H9 (cell line): ENCODE measurements around the gene SLC25A15. TPM values are rescaled to one million over a fixed set of nuclear protein-coding genes. Genes with fewer than 3 reads are reported as not detected.

Source experiments
- DNase-seq: peaks from one replicate; pipeline ENCODE4 v3.0.0-alpha.2; 2017
- H2AFZ ChIP-seq: one replicate; pipeline ENCODE4 v1.6.1; 2013; ENCODE audit warnings: mild to moderate bottlenecking, low read length, control low read depth, moderate library complexity
- H2AK5ac ChIP-seq: 2 replicates; pipeline ENCODE4 v1.6.1; 2013; ENCODE audit warnings: low read length, control low read depth, mixed read lengths; ENCODE audit not compliant: insufficient read length
- H2BK120ac ChIP-seq: one replicate; pipeline ENCODE4 v1.6.1; 2013; ENCODE audit warnings: low read depth, mild to moderate bottlenecking, low read length, control low read depth, inconsistent platforms; ENCODE audit not compliant: poor library complexity, severe bottlenecking
- H2BK12ac ChIP-seq: 2 replicates; pipeline ENCODE4 v1.6.1; 2013; ENCODE audit warnings: low read length, control low read depth, mixed read lengths, low read depth; ENCODE audit not compliant: insufficient read length
- H2BK15ac ChIP-seq: 2 replicates; pipeline ENCODE4 v1.6.1; 2013; ENCODE audit warnings: low read depth, low read length, control low read depth
- H2BK20ac ChIP-seq: one replicate; pipeline ENCODE4 v1.6.1; 2013; ENCODE audit warnings: low read depth, mild to moderate bottlenecking, low read length, control low read depth, inconsistent platforms; ENCODE audit not compliant: poor library complexity, severe bottlenecking
- H2BK5ac ChIP-seq: 2 replicates; pipeline ENCODE4 v1.6.1; 2013; ENCODE audit warnings: low read length, control low read depth, mixed read lengths; ENCODE audit not compliant: insufficient read length
- H3K14ac ChIP-seq: 2 replicates; pipeline ENCODE4 v1.6.1; 2013; ENCODE audit warnings: low read length, control low read depth; ENCODE audit not compliant: insufficient read depth
- H3K18ac ChIP-seq: 2 replicates; pipeline ENCODE4 v1.6.1; 2013; ENCODE audit warnings: low read depth, mild to moderate bottlenecking, mixed read lengths, low read length, control low read depth; ENCODE audit not compliant: insufficient read length
- H3K23ac ChIP-seq: 2 replicates; pipeline ENCODE4 v1.6.1; 2013; ENCODE audit warnings: low read length, control low read depth, mixed read lengths, low read depth; ENCODE audit not compliant: insufficient read length
- H3K23me2 ChIP-seq: 2 replicates; pipeline ENCODE4 v1.6.1; 2013; ENCODE audit warnings: low read depth, mild to moderate bottlenecking, mixed read lengths, low read length, control low read depth; ENCODE audit not compliant: insufficient read length, poor library complexity, severe bottlenecking
- H3K27ac ChIP-seq: 2 replicates; pipeline ENCODE4 v1.5.1; 2013; ENCODE audit warnings: low read length, control low read depth, mixed read lengths, low read depth; ENCODE audit not compliant: insufficient read length
- H3K27me3 ChIP-seq: 2 replicates; pipeline ENCODE4 v1.6.1; 2013; ENCODE audit warnings: low read length, control low read depth, inconsistent platforms; ENCODE audit not compliant: insufficient read depth
- H3K4ac ChIP-seq: 2 replicates; pipeline ENCODE4 v1.6.1; 2013; ENCODE audit warnings: low read depth, mild to moderate bottlenecking, control low read depth, inconsistent platforms, low read length, moderate library complexity
- H3K4me1 ChIP-seq: 2 replicates; pipeline ENCODE4 v1.6.1; 2013; ENCODE audit warnings: low read length, control low read depth, inconsistent platforms; ENCODE audit not compliant: insufficient read depth
- H3K4me2 ChIP-seq: 2 replicates; pipeline ENCODE4 v1.6.1; 2013; ENCODE audit warnings: low read length, control low read depth, mixed read lengths; ENCODE audit not compliant: insufficient read length, insufficient read depth
- H3K56ac ChIP-seq: 2 replicates; pipeline ENCODE4 v1.6.1; 2013; ENCODE audit warnings: low read depth, mild to moderate bottlenecking, mixed read lengths, low read length, control low read depth; ENCODE audit not compliant: insufficient read length
- H3K79me1 ChIP-seq: 2 replicates; pipeline ENCODE4 v1.6.1; 2013; ENCODE audit warnings: low read depth, mild to moderate bottlenecking, moderate library complexity, low read length, control low read depth, inconsistent platforms; ENCODE audit not compliant: insufficient read depth, poor library complexity, severe bottlenecking
- H3K79me2 ChIP-seq: 2 replicates; pipeline ENCODE4 v1.6.1; 2013; ENCODE audit warnings: low read length, control low read depth, inconsistent platforms; ENCODE audit not compliant: insufficient read depth
- H3K9ac ChIP-seq: 2 replicates; pipeline ENCODE4 v1.6.1; 2013; ENCODE audit warnings: low read length, control low read depth, mixed read lengths; ENCODE audit not compliant: insufficient read length; ENCODE audit errors: extremely low read depth
- H3K9me3 ChIP-seq: one replicate; pipeline ENCODE4 v1.6.1; 2013; ENCODE audit warnings: low read depth, low read length, inconsistent platforms; ENCODE audit not compliant: control insufficient read depth
- H3T11ph ChIP-seq: one replicate; pipeline ENCODE4 v1.6.1; 2013; ENCODE audit warnings: mild to moderate bottlenecking, low read length, control low read depth, inconsistent platforms
- H4K20me1 ChIP-seq: one replicate; pipeline ENCODE4 v1.6.1; 2013; ENCODE audit not compliant: control insufficient read depth, insufficient read length, insufficient read depth
- H4K5ac ChIP-seq: 2 replicates; pipeline ENCODE4 v1.6.1; 2013; ENCODE audit warnings: low read depth, mild to moderate bottlenecking, mixed read lengths, low read length, control low read depth; ENCODE audit not compliant: insufficient read length
- H4K8ac ChIP-seq: replicated peaks from 2 replicates; pipeline ENCODE4 v1.6.1; 2013; ENCODE audit warnings: low read length, control low read depth, mixed read lengths, low read depth; ENCODE audit not compliant: insufficient read length
- H4K91ac ChIP-seq: 2 replicates; pipeline ENCODE4 v1.6.1; 2013; ENCODE audit warnings: low read depth, mild to moderate bottlenecking, moderate library complexity, mixed read lengths, low read length, control low read depth; ENCODE audit not compliant: insufficient read length
- H3K27ac Mint-ChIP-seq, 3 experiments: 2 replicates in 2 of 3; 3 replicates in 1 of 3; pipeline ENCODE4 v1.8.0; 2020 to 2021; ENCODE audit warnings: mixed read lengths in 3 of 3, mild to moderate bottlenecking in 1 of 3, moderate library complexity in 1 of 3
- H3K27me3 Mint-ChIP-seq: 2 replicates; pipeline ENCODE4 v1.8.0; 2021; ENCODE audit warnings: low read depth, mild to moderate bottlenecking, moderate library complexity, mixed read lengths
- H3K36me3 Mint-ChIP-seq, 3 experiments: 2 replicates in 2 of 3; 3 replicates in 1 of 3; pipeline ENCODE4 v1.8.0; 2020 to 2021; ENCODE audit warnings: low read depth in 3 of 3, mixed read lengths in 3 of 3; ENCODE audit not compliant: insufficient read depth in 1 of 3
- H3K4me1 Mint-ChIP-seq, 2 experiments: 2 replicates each; pipeline ENCODE4 v1.8.0; 2020; ENCODE audit warnings: mixed read lengths in 2 of 2
- H3K4me3 Mint-ChIP-seq, 2 experiments: 2 replicates in 1 of 2; 3 replicates in 1 of 2; pipeline ENCODE4 v1.8.0; 2020 to 2021; ENCODE audit warnings: mild to moderate bottlenecking in 2 of 2, mixed read lengths in 2 of 2, moderate library complexity in 1 of 2
- H3K9me3 Mint-ChIP-seq, 2 experiments: 2 replicates in 1 of 2; 3 replicates in 1 of 2; pipeline ENCODE4 v1.8.0; 2020; ENCODE audit warnings: mild to moderate bottlenecking in 2 of 2, mixed read lengths in 2 of 2, moderate library complexity in 1 of 2
- WGBS: extraction: QIAGEN DNeasy Blood & Tissue Kit; methylation state at CpG from one replicate; pipeline ENCODE4 v1.1.7; 2013; ENCODE audit warnings: missing lambda C conversion rate, low lambda C conversion rate, mixed read lengths; ENCODE audit not compliant: insufficient read length; ENCODE audit errors: extremely low coverage; 5-methylcytosine and 5-hydroxymethylcytosine counted together
- total RNA-seq: library from RNA; stranded (reverse); gene quantifications from 2 replicates; pipeline ENCODE4 v1.2.1, GENCODE V29; 2021
- TF ChIP-seq, protein P1 (sequence below): fragments of 200-600 bp; sonication (generic); conservative IDR thresholded peaks from 3 replicates; pipeline ENCODE4 v1.8.0; 2021; ENCODE audit warnings: antibody characterized with exemption, mild to moderate bottlenecking

The SLC25A15 gene
- total RNA-seq, 1 experiment from 2014 or later: 21.1 TPM

DNA sequence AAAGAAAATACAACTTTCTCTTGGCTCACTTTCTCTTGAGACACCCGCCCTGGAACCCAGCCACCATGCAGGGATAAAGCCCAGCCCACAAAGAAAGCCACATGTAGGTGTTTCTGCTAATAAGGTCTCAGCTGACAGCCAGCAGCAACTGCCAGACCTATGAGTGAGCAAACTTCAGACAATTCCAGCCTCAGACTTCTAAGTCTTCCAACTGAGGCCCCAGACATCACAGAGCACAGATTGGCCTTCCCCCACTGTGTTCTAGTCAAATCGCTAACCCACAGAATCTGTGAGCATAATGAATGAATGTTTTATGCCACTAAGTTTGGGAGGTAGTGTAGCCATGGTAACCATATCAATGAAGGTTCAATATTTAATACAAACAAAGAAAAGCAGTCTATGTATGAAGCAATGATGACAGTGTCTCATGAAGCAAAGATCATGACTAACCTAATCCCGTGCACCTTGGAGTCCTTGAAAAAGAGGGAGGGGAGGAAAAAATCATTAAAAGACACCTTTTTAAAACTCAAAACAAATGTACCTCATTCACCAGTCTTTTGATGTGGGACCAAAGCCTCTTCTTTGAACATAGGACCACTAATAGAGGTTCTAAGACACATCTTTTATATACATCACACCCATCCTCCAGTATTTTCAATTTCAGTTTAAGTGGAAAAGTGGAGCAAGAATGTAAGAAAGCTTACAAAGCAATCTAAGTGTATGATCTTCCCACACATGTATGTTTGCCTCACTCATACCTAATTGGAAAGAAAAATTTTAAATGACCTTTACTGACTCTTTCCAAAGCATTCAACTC, 24.6 kb upstream of the SLC25A15 start:
- H2BK120ac ChIP-seq: no peak overlapping the region
- no peak for DNase-seq
- no peak overlapping the region for H3K23ac ChIP-seq
- no peak overlapping the region for H2BK20ac ChIP-seq
- Mint-ChIP-seq H3K9me3 (no peaks in the 10 kb centered on the region), H3K4me1 (peaks cover 2% of the 10 kb centered on the region in 2 experiments), H3K27me3 (no peaks in the 10 kb centered on the region), H3K36me3 (peaks cover 3 to 15% (median 14%) of the 10 kb centered on the region in 3 experiments; a peak in 5 of 7 replicates), H3K4me3 (no peak overlapping the region), H3K27ac (no peak overlapping the region)
- H2AFZ ChIP-seq: no peak overlapping the region
- H3K9me3 ChIP-seq: no peaks in the 10 kb centered on the region
- H4K5ac ChIP-seq: no peak overlapping the region
- H3T11ph ChIP-seq: no peak overlapping the region
- no peaks in the 10 kb centered on the region for H4K20me1 ChIP-seq
- peaks cover 5% of the 10 kb centered on the region for H3K79me1 ChIP-seq
- no peak overlapping the region for H3K56ac ChIP-seq
- H3K27me3 ChIP-seq: no peaks in the 10 kb centered on the region
- H3K27ac ChIP-seq: no peak overlapping the region
- no peak overlapping the region for H4K8ac ChIP-seq
- H3K4ac ChIP-seq: no peak overlapping the region
- TF ChIP-seq, protein P1, sequence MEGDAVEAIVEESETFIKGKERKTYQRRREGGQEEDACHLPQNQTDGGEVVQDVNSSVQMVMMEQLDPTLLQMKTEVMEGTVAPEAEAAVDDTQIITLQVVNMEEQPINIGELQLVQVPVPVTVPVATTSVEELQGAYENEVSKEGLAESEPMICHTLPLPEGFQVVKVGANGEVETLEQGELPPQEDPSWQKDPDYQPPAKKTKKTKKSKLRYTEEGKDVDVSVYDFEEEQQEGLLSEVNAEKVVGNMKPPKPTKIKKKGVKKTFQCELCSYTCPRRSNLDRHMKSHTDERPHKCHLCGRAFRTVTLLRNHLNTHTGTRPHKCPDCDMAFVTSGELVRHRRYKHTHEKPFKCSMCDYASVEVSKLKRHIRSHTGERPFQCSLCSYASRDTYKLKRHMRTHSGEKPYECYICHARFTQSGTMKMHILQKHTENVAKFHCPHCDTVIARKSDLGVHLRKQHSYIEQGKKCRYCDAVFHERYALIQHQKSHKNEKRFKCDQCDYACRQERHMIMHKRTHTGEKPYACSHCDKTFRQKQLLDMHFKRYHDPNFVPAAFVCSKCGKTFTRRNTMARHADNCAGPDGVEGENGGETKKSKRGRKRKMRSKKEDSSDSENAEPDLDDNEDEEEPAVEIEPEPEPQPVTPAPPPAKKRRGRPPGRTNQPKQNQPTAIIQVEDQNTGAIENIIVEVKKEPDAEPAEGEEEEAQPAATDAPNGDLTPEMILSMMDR: no peak
- H2BK15ac ChIP-seq: no peak overlapping the region
- H3K4me2 ChIP-seq: no peak overlapping the region
- H3K23me2 ChIP-seq: no peaks in the 10 kb centered on the region
- no peak overlapping the region for H3K14ac ChIP-seq
- H2BK5ac ChIP-seq: no peak overlapping the region
- H4K91ac ChIP-seq: no peak overlapping the region
- H3K79me2 ChIP-seq: no peaks in the 10 kb centered on the region
- H2BK12ac ChIP-seq: no peak overlapping the region
- no CpG with 5 or more reads among the region's 3 CpGs for WGBS
- H3K18ac ChIP-seq: no peak overlapping the region
- H2AK5ac ChIP-seq: no peak overlapping the region
- no peaks in the 10 kb centered on the region for H3K4me1 ChIP-seq
- H3K9ac ChIP-seq: no peak overlapping the region
